NCI-H2029 (cell line): Measurements from ENCODE around the gene ECI1.
A peak's percentile ranks its signal among the peaks of the same experiment; 100 is the strongest.
"Not testable (repeated sequence)": the region's sequence is repeated elsewhere in the genome, so short reads cannot be mapped to it uniquely, and the experiment has no call there.

Experiments used
- DNase-seq: peaks from one replicate; lab custom pipeline; 2025; lab: John Stamatoyannopoulos, UW

The ECI1 gene

GRCh38 chr16:2252806-2253148, 1.4 kb upstream of the ECI1 start:
- DNase-seq: no peak

- DNase-seq: no peak
These were observed 613 bp downstream of the ECI1 start for GRCh38 chr16:2250652-2251295.

- no peak for DNase-seq
These were observed 5.0 kb downstream of the ECI1 start for GRCh38 chr16:2246301-2246885.

GRCh38 chr16:2244926-2245795, 6.2 kb downstream of the ECI1 start:
- no peak for DNase-seq

GRCh38 chr16:2244301-2244700, 7.1 kb downstream of the ECI1 start:
- DNase-seq: no peak

- no peak for DNase-seq
These were observed 7.6 kb downstream of the ECI1 start for GRCh38 chr16:2243781-2244180.

- no peak for DNase-seq
These were observed 8.3 kb downstream of the ECI1 start for GRCh38 chr16:2243031-2243528.

- no peak for DNase-seq
These were observed 8.8 kb downstream of the ECI1 start for GRCh38 chr16:2242598-2242997.

- not testable (repeated sequence) for DNase-seq
These were observed 11.1 kb downstream of the ECI1 start for GRCh38 chr16:2240331-2240730.

GRCh38 chr16:2238838-2239675, 12.3 kb downstream of the ECI1 start:
- no peak for DNase-seq

- DNase-seq: no peak
These were observed 13.1 kb downstream of the ECI1 start for GRCh38 chr16:2238150-2238837.

GRCh38 chr16:2237493-2238149, 13.8 kb downstream of the ECI1 start:
- DNase-seq: no peak

- DNase-seq: no peak
These were observed 14.3 kb downstream of the ECI1 start for GRCh38 chr16:2237102-2237482.

- DNase-seq: no peak
These were observed 14.9 kb downstream of the ECI1 start, which contains the start of gene DNASE1L2 for GRCh38 chr16:2236337-2237101. DNASE1L2 (plus strand) TSS chr16:2236444; CDS start chr16:2236817, 373 bp downstream.

GRCh38 chr16:2235695-2236336, 15.6 kb downstream of the ECI1 start:
- DNase-seq: peak; percentile 29

- no peak for DNase-seq
These were observed 16.1 kb downstream of the ECI1 start for GRCh38 chr16:2235234-2235651.

- no peak for DNase-seq
These were observed 16.6 kb downstream of the ECI1 start for GRCh38 chr16:2234813-2235170.

GRCh38 chr16:2233872-2234812, 17.2 kb downstream of the ECI1 start:
- peak; percentile 95 for DNase-seq
